ENCODE measurements around the gene JPT2.

JPT2 gene

DNA sequence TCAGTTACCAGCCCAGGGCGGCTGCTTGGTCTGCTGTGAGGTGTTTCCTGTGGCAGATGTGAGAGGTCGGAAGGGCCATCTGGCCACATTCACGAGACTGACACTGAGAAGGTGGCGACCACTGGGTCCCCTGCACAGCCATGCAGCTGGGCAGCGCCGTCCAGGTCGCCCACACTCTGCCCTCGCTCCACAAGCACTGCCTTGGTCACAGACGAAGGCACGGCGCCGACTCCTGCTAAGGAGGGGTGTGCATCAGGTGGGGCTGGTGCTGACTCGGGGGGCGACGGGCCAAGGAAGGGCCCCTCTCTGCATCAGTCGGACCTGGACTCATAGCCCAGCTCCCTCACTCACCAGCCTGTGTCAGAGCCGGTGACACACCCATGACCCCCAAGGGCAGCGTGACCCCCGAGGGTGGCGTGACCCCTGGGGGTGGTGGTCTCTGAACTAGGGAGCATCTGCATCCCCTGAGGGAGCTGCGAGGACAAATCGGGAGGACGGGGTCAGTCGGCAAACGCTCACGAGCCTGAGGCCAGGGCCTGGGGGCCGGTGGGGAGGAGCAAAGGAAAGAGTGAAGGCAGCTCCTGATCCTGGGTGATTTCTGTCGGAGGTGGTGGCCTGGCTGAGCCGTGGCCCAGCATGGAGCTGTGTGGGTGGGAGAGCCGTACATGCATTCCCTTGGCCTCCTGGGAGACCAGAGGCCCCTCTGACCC is 62.9 kb downstream of the JPT2 start:
- DNase-seq: no peak

DNA sequence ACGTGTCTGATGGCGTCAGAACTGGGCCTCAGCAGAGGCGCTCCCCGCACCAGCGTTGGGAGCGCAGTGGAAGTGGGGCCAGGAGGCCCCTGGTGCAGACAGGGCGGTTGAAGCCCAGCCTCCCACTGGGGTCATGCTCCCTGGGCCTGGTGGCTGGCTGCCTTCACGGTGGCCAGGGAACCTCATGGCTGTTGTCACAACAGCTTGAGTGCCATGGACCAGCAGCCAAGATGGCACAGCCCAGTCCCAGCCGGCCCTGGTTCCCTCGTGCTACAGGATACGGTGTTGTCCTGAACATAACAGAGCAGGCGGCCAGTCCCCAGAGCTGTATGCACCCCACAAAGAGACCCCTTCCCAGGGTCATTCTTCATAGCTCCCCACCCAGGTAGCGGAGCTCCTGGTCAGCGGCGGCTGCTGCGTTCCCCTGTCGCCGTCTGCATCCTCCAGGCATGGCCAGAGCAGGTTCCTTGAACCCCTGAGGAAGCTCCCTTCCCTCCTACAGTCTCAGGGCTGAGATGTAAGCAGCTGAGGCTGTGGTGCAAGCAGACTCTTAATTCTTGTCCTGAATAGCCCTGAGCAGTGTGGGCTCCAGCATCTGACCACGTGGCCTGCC is 63.6 kb downstream of the JPT2 start:
- no peak for DNase-seq

DNA sequence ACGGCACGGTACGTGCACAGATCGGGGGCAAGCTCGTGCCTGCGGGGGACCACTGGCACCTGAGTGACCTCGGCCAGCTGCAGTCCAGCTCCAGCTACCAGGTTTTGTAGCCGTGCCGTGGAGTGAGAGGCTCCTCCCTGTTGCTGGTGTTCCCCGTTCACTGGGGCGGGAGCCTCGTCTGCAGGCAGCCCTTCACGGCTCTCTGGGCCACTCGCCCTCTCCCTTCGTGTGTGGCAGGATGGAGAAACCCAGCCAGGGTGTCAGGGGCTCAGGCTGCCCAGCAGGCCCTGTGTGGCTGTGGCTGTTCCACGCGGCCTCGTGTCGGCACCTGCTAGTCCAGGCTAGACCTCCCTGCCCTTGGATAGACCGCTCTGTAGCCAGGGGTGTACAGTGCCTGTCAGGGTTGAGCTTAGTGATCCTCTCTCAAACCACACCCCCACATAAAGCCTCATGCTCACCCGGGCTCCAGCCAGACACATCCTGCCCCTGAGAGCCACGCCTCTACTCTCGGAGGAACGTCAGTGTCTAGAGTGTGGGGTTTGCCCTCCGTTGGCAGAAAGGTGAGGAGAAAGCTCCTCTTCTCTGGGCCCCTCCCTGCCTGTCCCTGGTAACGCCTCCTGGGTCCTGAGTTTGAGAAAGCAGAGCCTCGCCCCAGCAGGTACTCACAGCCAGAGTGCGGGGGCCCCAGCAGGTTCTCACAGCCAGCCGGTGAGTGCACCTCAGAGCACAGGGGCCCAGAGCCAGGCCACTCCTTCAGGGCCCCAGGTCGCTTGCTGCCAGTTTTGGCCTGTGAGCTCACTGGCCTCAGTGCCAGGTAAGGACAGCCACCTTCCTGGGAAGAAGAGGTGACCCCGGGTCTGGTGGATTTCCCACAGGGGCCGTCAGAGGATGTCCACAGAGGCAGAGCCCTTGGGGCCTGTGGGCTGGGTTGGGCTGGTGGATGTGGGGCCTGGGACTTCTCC is 65.6 kb downstream of the JPT2 start:
- no peak for DNase-seq

DNA sequence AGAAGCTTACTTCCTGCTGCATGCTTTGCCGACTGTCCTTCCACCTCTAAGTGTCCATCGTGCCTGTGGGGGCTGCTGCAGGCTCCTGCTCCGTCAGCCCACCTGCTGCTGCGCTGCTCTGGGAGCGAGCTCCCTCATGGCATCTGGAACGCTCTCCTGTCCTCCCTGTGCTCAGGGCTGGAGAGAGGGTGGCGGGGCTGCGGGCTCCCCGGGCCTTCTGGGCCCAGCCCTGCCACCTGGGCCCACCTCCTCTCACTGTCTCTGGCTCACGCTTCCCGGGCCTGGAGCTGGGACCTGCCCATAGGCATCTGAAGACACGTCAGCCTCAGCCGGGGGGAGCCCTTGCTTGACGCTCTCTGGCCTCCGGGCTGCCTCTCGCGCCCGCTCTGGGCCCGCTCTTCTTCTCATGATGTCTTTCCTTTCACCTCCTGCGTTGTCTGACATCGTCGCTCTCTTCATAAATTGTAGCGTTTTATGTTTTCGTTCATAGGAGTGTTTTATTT is 66.3 kb downstream of the JPT2 start:
- no peak for DNase-seq

DNA sequence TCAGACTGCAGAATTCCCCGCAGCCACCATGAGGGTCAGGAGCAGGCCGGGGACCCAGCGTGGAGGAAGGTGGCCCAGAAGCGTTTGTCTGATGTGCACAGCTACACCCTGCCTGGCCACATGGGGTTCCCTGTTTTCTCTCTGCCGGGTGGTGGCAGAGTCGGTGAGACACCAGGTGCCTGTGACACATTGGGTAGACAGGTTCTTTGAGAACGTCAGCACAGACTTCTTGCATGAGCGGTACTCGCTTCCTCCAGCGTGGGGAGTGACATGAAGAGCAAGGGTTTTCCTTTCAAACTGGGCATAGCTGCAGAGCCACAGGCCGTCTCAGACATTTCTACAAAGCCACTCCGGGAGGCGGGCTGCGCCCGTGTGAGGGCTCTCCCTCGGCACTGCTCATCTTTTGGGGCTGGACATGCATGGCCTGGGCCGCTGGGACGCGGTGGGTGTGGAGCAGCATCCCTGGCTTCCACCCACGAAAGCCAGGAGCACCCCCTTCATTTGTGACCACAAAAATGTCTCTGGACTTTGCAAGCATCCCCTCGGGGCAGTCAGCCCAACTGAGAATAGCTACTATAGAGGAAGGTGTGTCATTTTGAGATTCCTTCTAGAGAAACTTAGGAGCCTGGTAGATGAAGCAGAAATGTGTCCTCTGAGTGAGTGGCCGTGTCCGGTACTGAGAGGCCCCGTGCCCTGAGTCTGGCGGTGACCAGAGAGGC is 67.3 kb downstream of the JPT2 start:
- DNase-seq: peak; percentile 92

DNA sequence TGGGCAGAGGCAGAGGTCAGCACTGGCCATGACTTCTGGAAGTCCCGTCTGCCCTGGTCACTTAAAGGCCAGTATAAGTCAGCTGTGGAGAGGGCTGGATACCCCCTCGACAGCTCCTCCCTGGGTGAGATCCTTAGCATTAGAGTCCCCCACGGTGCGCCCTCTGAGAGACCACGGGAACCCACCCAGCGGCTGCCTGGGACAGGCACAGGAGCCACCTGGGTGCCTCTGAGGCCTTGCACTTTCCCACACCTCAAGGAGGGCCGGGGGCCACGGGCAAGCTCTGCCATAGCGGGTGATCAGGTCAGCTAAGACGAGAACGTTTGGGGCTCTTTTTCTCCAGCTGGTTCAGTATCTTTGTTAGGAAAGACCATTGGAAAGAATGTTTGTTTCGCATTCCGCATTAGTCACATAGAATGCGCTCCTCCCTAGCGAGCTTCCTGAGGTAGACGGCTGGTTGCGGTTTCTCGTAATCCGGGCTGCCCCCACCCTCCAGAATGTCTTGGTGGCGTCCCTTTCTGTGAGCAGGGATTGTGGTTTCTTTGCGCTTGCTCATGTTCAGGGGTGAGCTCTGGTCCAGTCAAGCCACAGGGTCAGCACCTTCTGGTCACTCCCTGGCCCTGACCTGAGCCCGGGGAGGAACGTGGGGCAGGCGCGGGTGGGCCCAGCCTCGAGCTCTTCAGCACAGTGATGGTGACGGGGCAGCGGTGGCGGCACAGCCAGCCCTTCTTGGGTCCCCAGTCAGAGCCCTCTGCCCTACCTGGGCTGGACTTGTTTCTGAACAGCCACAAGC is 68.0 kb downstream of the JPT2 start:
- DNase-seq: peak; percentile 91

DNA sequence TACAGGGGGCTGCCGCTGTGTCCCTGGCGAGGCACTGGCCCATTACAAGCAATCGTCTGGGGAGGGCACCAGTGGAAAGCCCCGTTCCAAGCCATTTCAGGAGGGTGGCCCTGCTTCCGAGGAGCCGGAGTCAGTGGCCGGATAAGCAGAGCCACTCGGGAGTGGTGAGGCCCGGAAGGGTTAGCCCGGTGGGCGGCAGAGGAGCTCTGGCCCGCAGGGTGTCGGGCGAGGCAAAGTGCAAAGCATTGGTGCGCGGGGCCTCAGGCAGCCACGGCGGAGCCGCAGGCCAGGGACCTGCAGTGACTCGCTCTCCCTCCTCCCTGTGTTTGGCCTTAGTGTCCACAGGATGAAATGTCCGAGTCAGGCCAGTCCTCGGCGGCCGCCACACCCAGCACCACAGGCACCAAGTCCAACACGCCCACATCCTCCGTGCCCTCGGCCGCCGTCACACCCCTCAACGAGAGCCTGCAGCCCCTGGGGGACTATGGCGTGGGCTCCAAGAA is 68.7 kb downstream of the JPT2 start:
- DNase-seq: no peak

DNA sequence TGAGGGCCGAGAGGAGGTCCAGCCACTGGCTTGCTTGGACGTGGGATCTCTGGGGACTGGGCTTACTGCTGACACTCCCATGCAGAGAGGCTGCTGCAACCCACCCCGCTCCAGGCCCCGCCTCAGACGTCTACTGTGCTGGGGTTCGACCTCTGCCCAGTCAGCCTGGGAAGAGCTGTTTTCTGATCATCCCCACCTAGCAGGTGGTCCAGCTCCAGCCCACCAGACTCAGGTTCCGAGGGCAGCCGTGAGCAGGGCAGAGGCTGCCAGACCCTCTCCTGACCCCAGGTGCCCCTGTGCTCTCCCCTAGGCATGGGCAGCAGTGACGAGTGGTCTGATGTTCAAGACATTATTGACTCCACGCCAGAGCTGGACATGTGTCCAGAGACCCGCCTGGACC is 69.9 kb downstream of the JPT2 start:
- DNase-seq: no peak

DNA sequence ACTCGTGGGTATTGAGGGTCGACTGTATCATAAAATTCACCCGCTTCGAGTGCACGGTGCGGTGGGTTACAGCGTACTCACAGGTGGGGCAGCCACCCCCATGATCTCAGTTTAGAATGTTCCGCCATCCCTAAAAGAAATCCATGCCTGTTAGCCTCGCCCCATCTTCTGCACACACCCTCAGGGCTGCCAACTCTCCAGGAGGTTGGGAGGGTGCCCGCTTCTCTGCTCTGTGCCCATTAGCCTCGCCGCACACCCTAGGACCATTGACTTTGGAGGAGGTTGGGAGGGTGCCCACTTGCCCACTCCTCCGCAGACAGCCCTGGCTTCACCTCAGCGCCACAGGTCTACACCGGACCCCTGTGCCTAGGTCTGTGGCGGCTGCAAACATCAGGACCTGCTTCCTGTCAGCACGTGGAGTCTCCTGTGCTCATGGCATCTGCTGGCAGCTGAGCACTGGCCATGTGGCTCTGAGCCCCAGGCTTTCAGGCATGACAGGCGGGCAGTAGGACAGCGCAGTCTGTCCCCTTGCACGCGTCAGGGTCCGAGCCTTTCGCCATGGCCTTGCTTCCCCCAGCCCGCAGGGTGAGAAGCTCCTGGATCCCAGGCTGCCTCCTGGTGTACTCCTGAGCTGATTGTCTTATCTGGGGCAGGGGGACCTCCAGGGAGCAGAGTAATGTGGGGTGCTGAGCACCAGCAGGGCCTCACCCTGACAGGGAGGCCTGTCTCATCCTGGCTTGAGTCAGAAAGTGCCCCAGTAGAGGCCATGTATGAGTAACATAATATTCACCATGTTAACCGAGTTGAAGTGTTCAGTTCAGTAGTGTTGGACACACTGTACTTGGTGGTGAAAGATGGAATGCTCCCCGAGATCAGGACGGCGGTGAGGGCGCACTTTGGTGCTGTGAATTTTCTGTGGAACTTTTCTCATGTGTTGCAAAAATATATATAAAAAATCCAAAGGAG is 71.4 kb downstream of the JPT2 start:
- DNase-seq: no peak
